Stomach smooth muscle (tissue), 2 donors: ENCODE data around the gene EFEMP1.

Experiments used
- H3K27ac ChIP-seq: one replicate; pipeline ENCODE4 v1.7.0; 2013; ENCODE audit warnings: mild to moderate bottlenecking, low read length, inconsistent platforms
- H3K27me3 ChIP-seq, 2 donors: one replicate each; pipeline ENCODE4 v1.7.0; 2013; ENCODE audit warnings: low read length in 2 of 2; ENCODE audit not compliant: insufficient read depth in 2 of 2, control insufficient read depth in 1 of 2
- H3K36me3 ChIP-seq, 2 donors: one replicate each; pipeline ENCODE4 v1.7.0; 2013; ENCODE audit warnings: low read length in 2 of 2; ENCODE audit not compliant: control insufficient read depth in 2 of 2, insufficient read depth in 2 of 2
- H3K4me1 ChIP-seq: one replicate; pipeline ENCODE4 v1.7.0; 2013; ENCODE audit warnings: low read length; ENCODE audit not compliant: control insufficient read depth, insufficient read depth
- H3K4me3 ChIP-seq, 2 donors: one replicate each; pipeline ENCODE4 v1.7.0; 2013; ENCODE audit warnings: low read length in 2 of 2
- H3K9ac ChIP-seq, 2 donors: one replicate each; pipeline ENCODE4 v1.7.0; 2013; ENCODE audit warnings: low read length in 2 of 2, mild to moderate bottlenecking in 1 of 2
- H3K9me3 ChIP-seq, 2 donors: one replicate each; pipeline ENCODE4 v1.7.0; 2013; ENCODE audit warnings: low read length in 2 of 2; ENCODE audit not compliant: control insufficient read depth in 2 of 2
- donor health status: healthy.
- donor health status: Pancreatic carcinoma.

The EFEMP1 gene

GRCh38 chr2:55923091-55923981 is at the start of gene EFEMP1:
EFEMP1 (minus strand) TSS chr2:55923782; CDS start chr2:55922440, 1,342 bp downstream.
- Histone ChIP-seq H3K4me3 (peak within 1 kb of the TSS; percentile 66 to 84), H3K27me3 (peaks cover 2 to 10% of the 10 kb centered on the region in 2 donors), H3K27ac (no peak within 1 kb of the TSS), H3K9ac (peak within 1 kb of the TSS; percentile 37 to 42), H3K9me3 (no peaks in the 10 kb centered on the region), H3K4me1 (peaks cover 5% of the 10 kb centered on the region), H3K36me3 (no peaks in the 10 kb centered on the region)

DNA sequence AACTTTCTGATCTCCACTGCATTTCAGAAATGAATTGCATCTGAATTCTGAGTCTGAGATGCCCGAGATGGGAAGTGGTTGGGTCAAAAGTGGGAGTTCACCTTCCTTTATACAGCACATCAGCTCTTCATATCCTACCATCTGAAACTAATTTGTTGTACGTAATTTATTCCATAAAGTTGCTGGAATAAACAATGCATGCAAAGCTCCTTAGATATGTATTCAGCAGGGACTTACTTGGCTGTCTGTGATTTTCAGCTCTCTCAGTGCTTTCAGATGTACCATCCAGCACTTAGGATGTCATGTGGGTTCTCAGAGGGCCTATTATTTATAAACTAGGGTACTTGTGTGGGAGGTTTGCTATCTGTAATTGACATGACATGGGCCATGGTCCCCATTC is 46.9 kb upstream of the EFEMP1 start:
- no peaks in the 10 kb centered on the region for H3K9me3 ChIP-seq
- no peak overlapping the region for H3K9ac ChIP-seq
- no peaks in the 10 kb centered on the region for H3K36me3 ChIP-seq
- H3K27me3 ChIP-seq, result no peaks in the 10 kb centered on the region
- no peak overlapping the region for H3K27ac ChIP-seq
- peaks cover 10% of the 10 kb centered on the region for H3K4me1 ChIP-seq
- no peak overlapping the region for H3K4me3 ChIP-seq

DNA sequence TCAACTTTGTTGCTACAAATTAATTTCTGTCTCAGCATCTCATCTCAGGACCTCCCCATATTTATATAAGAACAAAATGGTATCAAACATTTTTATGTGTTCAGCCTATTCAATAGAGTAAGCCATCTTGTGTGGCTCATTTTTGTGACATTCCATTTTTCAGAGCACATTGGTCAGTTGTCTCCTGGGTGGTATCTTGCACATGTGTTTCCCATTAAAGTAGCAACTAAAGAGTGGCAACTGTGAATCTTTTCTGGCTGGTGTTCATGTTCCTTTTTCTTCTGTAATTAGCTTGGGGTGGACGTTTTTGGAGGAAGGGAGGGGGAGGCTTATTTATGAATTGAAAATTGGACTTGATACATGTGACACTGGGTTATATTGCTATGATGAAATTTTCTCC is 45.4 kb upstream of the EFEMP1 start:
- Histone ChIP-seq H3K9ac (no peak overlapping the region), H3K4me3 (no peak overlapping the region), H3K36me3 (no peaks in the 10 kb centered on the region), H3K27ac (no peak overlapping the region), H3K4me1 (no peaks in the 10 kb centered on the region), H3K9me3 (no peaks in the 10 kb centered on the region), H3K27me3 (no peaks in the 10 kb centered on the region)

DNA sequence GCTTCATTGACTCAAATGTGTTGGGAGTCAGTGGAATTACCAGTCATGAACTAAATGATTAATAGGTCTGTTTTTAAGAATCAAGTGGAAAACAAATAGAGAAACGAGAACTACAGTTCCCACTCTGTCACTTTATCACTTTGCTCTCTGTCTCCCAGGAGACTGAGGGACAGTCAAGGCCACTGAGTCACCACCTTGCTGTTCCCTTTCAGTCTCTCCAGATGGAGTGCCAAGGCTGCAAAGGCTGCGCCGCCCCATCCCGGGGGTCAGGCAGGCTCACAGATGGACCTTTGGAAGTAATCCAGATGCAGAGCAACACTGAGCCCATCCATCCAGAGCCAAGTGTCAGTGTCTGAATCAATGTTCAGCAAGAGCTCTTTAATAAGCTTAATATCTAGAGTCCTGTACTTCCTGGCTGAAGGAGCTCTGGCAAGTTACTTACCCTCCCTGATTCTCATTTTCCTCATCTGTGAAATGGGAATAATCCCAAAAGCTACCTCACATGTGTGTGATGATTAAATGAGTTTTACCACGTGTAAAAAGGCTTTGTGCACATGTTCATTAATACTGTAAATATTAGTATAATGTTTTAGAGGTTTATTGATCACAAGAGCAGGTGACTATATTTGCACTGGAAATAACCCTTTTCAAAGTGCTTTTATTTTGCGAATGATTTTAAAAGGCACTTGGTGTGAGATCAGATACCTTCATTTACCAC is 43.0 kb upstream of the EFEMP1 start:
- H3K36me3 ChIP-seq, result no peaks in the 10 kb centered on the region
- no peak overlapping the region for H3K4me3 ChIP-seq
- H3K27ac ChIP-seq, result peak overlapping the region; percentile 0
- H3K9ac ChIP-seq, result no peak overlapping the region
- no peaks in the 10 kb centered on the region for H3K9me3 ChIP-seq
- H3K27me3 ChIP-seq, result no peaks in the 10 kb centered on the region
- no peaks in the 10 kb centered on the region for H3K4me1 ChIP-seq

DNA sequence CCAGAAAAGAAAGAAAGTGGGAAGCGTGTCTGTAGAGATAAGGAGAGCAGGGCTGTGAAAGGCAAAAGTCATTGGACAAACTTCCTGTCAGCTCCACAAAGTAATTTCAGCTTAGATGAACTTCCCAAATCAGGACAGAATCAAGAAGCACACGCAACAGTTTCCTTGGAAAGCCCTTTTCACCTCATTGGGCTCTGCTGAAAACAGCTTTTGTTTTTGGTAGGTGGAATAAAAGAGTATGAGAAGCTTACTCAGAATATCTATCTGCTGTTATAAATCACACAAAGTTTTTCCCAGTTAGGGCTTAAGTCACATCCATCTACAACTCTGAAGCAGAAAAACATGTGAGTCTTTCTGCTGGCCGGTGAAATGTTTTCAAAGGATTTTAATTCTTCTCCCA is 42.4 kb upstream of the EFEMP1 start:
- Histone ChIP-seq H3K4me1 (no peaks in the 10 kb centered on the region), H3K9me3 (no peaks in the 10 kb centered on the region), H3K9ac (no peak overlapping the region), H3K27ac (peak overlapping the region; percentile 0), H3K27me3 (no peaks in the 10 kb centered on the region), H3K4me3 (no peak overlapping the region), H3K36me3 (no peaks in the 10 kb centered on the region)

- no peaks in the 10 kb centered on the region for H3K36me3 ChIP-seq
- H3K27me3 ChIP-seq, result no peaks in the 10 kb centered on the region
- no peak overlapping the region for H3K9ac ChIP-seq
- H3K9me3 ChIP-seq, result no peaks in the 10 kb centered on the region
- no peak overlapping the region for H3K4me3 ChIP-seq
- H3K4me1 ChIP-seq, result no peaks in the 10 kb centered on the region
- peak overlapping the region; percentile 0 for H3K27ac ChIP-seq
These were observed 41.7 kb upstream of the EFEMP1 start for GRCh38 chr2:55965276-55965675.

- H3K4me3 ChIP-seq, result no peak overlapping the region
- H3K27me3 ChIP-seq, result no peaks in the 10 kb centered on the region
- no peak overlapping the region for H3K27ac ChIP-seq
- no peak overlapping the region for H3K9ac ChIP-seq
- H3K9me3 ChIP-seq, result no peaks in the 10 kb centered on the region
- H3K4me1 ChIP-seq, result no peaks in the 10 kb centered on the region
- no peaks in the 10 kb centered on the region for H3K36me3 ChIP-seq
These were observed 39.3 kb upstream of the EFEMP1 start for GRCh38 chr2:55962915-55963314.

GRCh38 chr2:55961318-55961911 is 37.8 kb upstream of the EFEMP1 start:
- H3K36me3 ChIP-seq, result no peaks in the 10 kb centered on the region
- no peak overlapping the region for H3K4me3 ChIP-seq
- no peaks in the 10 kb centered on the region for H3K27me3 ChIP-seq
- no peak overlapping the region for H3K27ac ChIP-seq
- H3K9ac ChIP-seq, result no peak overlapping the region
- no peaks in the 10 kb centered on the region for H3K9me3 ChIP-seq
- no peaks in the 10 kb centered on the region for H3K4me1 ChIP-seq

DNA sequence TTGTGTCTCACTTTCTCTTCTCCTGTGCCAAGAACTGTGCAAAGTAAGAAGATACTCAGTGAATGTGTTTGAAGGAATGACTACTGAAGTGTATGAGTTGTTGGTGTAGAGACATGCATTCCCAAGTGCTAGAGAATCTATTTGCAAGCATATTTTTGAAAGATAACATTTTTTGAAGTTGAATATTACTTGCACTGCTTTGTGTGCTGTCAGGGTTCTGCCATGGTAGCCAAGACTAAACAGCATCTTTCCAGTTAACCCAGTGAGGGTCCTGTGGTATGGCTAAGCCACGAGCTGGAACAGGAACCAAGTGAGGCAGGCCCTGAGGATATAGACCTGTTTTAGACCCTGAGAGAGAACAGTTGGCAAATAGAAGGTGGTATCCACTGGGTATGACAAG is 35.2 kb upstream of the EFEMP1 start:
- Histone ChIP-seq H3K27me3 (no peaks in the 10 kb centered on the region), H3K36me3 (no peaks in the 10 kb centered on the region), H3K9ac (no peak overlapping the region), H3K4me1 (no peaks in the 10 kb centered on the region), H3K9me3 (no peaks in the 10 kb centered on the region), H3K4me3 (no peak overlapping the region), H3K27ac (no peak overlapping the region)

DNA sequence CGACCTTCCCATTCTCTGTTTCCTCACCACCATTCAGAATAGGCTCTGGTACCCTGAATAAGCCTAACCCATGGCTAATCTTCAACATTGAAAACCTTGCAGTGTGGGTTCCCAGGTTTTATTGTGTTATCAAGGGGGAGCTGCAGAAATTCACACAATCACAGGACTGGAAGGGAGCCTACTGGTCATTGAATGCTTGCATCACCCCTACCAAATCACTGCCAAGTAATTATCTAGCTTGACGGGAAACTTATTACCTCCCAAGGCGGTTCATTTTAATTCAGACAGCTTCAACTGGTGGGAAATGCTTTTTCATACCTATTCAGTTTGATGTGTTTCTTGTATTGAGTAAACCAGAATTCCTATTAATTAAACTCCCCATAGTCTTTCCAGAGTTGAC is 33.6 kb upstream of the EFEMP1 start:
- no peak overlapping the region for H3K4me3 ChIP-seq

More for the DNA sequence above, 33.6 kb upstream of the EFEMP1 start:
- Histone ChIP-seq H3K27ac (no peak overlapping the region), H3K36me3 (no peaks in the 10 kb centered on the region), H3K27me3 (no peaks in the 10 kb centered on the region), H3K9ac (no peak overlapping the region), H3K9me3 (no peaks in the 10 kb centered on the region), H3K4me1 (no peaks in the 10 kb centered on the region)
